Natural killer cell treated with Interleukin-12 subunit alpha and Interleukin-12 subunit beta and Interleukin-15 and Interleukin-18, amount 100 ng/mL, for 72 hours (primary cell): ENCODE data around the gene FARS2. TPM values are rescaled to one million over a fixed set of nuclear protein-coding genes. Genes with fewer than 3 reads are reported as not detected.

Experiments
- ATAC-seq, 2 donors: fragments of 150-1000 bp; cut with Tn5 transposase in 1 of 2; sonication (Bioruptor Pico), chemical (Tn5 transposase) in 1 of 2; 2 replicates each; pipeline ENCODE4 v1.10.0; 2021
- DNase-seq: peaks from one replicate; pipeline ENCODE4 v3.0.0; 2022; ENCODE audit warnings: low spot score
- H3K27ac Mint-ChIP-seq, 2 donors: 1 replicate in 1 of 2; 2 replicates in 1 of 2; pipeline ENCODE4 v1.8.0; 2022; ENCODE audit warnings: mixed read lengths in 2 of 2, mild to moderate bottlenecking in 1 of 2, moderate library complexity in 1 of 2
- H3K27me3 Mint-ChIP-seq, 2 donors: 1 replicate in 1 of 2; 2 replicates in 1 of 2; pipeline ENCODE4 v1.8.0; 2022; ENCODE audit warnings: mixed read lengths in 2 of 2
- H3K36me3 Mint-ChIP-seq: one replicate; pipeline ENCODE4 v1.8.0; 2022; ENCODE audit warnings: mixed read lengths
- H3K4me1 Mint-ChIP-seq, 2 donors: 1 replicate in 1 of 2; 2 replicates in 1 of 2; pipeline ENCODE4 v1.8.0; 2022; ENCODE audit warnings: low read depth in 2 of 2, mixed read lengths in 2 of 2, mild to moderate bottlenecking in 1 of 2
- H3K4me3 Mint-ChIP-seq: one replicate; pipeline ENCODE4 v1.8.0; 2022; ENCODE audit warnings: mixed read lengths
- H3K9me3 Mint-ChIP-seq: 2 replicates; pipeline ENCODE4 v1.8.0; 2022; ENCODE audit warnings: mixed read lengths
- total RNA-seq, 2 donors: library from RNA; stranded (reverse); gene quantifications; one replicate each; pipeline ENCODE4 v1.2.3, GENCODE V29; 2022

Gene FARS2
- total RNA-seq, 2 donors from 2014 or later: 20.4 to 41.7 TPM

- no peaks in the 10 kb centered on the region for H3K36me3 Mint-ChIP-seq
- DNase-seq (no peak), ATAC-seq (no peak)
- no peaks in the 10 kb centered on the region for H3K27me3 Mint-ChIP-seq
- H3K4me1 Mint-ChIP-seq: peaks cover 5 to 12% of the 10 kb centered on the region in 2 donors
- no peak overlapping the region for H3K27ac Mint-ChIP-seq
- H3K9me3 Mint-ChIP-seq: no peaks in the 10 kb centered on the region
- no peak overlapping the region for H3K4me3 Mint-ChIP-seq
Measured at GRCh38 chr6:5475779-5476178, 214.5 kb downstream of the FARS2 start.

GRCh38 chr6:5478380-5478779 lies 217.1 kb downstream of the FARS2 start:
- no peaks in the 10 kb centered on the region for H3K36me3 Mint-ChIP-seq

GRCh38 chr6:5481033-5481432 lies 219.7 kb downstream of the FARS2 start:
- Mint-ChIP-seq H3K27me3 (no peaks in the 10 kb centered on the region), H3K27ac (no peak overlapping the region), H3K36me3 (no peaks in the 10 kb centered on the region), H3K4me1 (peaks cover 16 to 17% of the 10 kb centered on the region in 2 donors), H3K9me3 (no peaks in the 10 kb centered on the region), H3K4me3 (no peak overlapping the region)
- DNase-seq (no peak), ATAC-seq (no peak)

More at GRCh38 chr6:5478380-5478779, 217.1 kb downstream of the FARS2 start:
- DNase-seq (no peak), ATAC-seq (no peak)
- Mint-ChIP-seq H3K27me3 (no peaks in the 10 kb centered on the region), H3K4me3 (no peak overlapping the region), H3K27ac (no peak overlapping the region), H3K4me1 (peaks cover 16 to 20% of the 10 kb centered on the region in 2 donors), H3K9me3 (no peaks in the 10 kb centered on the region)

DNA sequence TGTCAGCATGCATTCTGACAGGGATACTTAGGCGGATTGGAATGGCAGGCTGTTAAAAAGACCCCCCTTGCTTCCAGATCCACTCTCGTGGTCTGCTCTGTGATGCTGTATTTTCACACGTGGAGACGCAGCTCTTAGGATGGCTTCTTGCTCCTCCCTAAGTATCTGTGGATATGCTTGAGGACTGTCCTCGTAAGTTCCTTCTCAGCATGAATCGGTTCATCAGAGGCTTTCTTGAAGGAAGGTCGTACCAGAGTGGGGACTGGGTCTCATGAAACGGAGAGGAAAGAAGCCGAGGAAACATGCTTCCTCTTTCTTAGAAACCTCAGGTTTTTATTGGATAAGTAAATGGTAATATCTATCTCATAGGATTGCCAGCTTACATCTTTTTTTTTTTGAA lies 220.4 kb downstream of the FARS2 start:
- DNase-seq (no peak), ATAC-seq (no peak)
- Mint-ChIP-seq H3K4me3 (no peak overlapping the region), H3K27ac (no peak overlapping the region), H3K9me3 (no peaks in the 10 kb centered on the region), H3K4me1 (peaks cover 13 to 16% of the 10 kb centered on the region in 2 donors), H3K36me3 (no peaks in the 10 kb centered on the region), H3K27me3 (no peaks in the 10 kb centered on the region)

- Mint-ChIP-seq H3K27ac (no peak overlapping the region), H3K36me3 (no peaks in the 10 kb centered on the region), H3K27me3 (no peaks in the 10 kb centered on the region), H3K4me1 (peaks cover 13 to 16% of the 10 kb centered on the region in 2 donors), H3K4me3 (no peak overlapping the region), H3K9me3 (no peaks in the 10 kb centered on the region)
- ATAC-seq (no peak), DNase-seq (no peak)
Measured at GRCh38 chr6:5482619-5483018, 221.3 kb downstream of the FARS2 start.

DNA sequence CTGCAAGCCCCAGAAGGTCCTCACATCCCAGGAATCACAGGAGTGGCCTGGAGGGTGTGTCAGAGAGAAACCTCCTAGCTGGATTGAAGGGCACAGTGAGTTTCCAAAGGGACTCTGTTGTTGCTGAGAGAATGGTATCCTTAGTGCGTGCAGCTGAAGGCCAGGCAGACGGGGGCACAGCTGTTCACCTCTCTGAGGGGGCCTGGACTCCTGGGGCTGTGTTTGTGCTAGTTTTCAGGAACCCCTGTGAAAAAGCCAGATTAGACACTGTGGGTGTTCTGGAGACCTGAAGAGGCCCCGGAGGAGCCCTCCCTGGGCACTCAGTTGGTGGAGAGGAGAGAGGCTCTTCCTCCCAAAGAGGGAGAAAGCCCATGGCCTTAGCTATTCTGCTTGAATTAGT lies 223.4 kb downstream of the FARS2 start:
- H3K4me1 Mint-ChIP-seq: peaks cover 13 to 16% of the 10 kb centered on the region in 2 donors
- no peaks in the 10 kb centered on the region for H3K27me3 Mint-ChIP-seq
- no peaks in the 10 kb centered on the region for H3K36me3 Mint-ChIP-seq
- H3K9me3 Mint-ChIP-seq: no peaks in the 10 kb centered on the region
- no peak overlapping the region for H3K4me3 Mint-ChIP-seq
- ATAC-seq: no peak
- H3K27ac Mint-ChIP-seq: no peak overlapping the region
- DNase-seq: no peak

DNA sequence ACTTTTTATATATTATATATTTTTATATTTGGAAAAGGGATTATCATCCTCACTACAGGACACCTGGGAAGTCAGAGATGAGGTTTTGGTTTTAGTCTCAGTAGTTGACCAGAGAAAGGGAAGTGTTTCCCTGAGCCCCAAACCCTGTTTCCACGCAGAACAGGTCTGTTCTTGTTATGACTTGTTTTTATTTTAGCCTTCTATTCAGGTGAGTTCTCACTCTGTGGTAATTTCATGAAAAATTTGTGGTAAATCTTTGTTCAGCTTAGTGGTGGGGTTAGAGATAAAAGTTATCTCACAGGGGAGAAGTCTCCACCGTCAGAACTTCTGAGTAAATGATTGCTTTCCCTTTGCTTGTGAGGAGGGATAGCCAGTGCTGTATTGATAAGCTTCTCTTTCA lies 224.9 kb downstream of the FARS2 start:
- ATAC-seq (no peak), DNase-seq (no peak)
- peaks cover 4 to 11% of the 10 kb centered on the region in 2 donors for H3K4me1 Mint-ChIP-seq
- no peaks in the 10 kb centered on the region for H3K9me3 Mint-ChIP-seq
- no peak overlapping the region for H3K4me3 Mint-ChIP-seq
- no peak overlapping the region for H3K27ac Mint-ChIP-seq
- H3K36me3 Mint-ChIP-seq: peaks cover 1% of the 10 kb centered on the region
- H3K27me3 Mint-ChIP-seq: no peaks in the 10 kb centered on the region

GRCh38 chr6:5490501-5491069 lies 229.3 kb downstream of the FARS2 start:
- no peak overlapping the region for H3K27ac Mint-ChIP-seq
- no peak for ATAC-seq
- peaks cover 8% of the 10 kb centered on the region for H3K36me3 Mint-ChIP-seq
- H3K4me1 Mint-ChIP-seq: peaks cover 0 to 3% of the 10 kb centered on the region in 2 donors
- H3K27me3 Mint-ChIP-seq: no peaks in the 10 kb centered on the region
- H3K4me3 Mint-ChIP-seq: no peak overlapping the region
- no peaks in the 10 kb centered on the region for H3K9me3 Mint-ChIP-seq
- DNase-seq: no peak

GRCh38 chr6:5492356-5492755 lies 231.0 kb downstream of the FARS2 start:
- Mint-ChIP-seq H3K36me3 (peaks cover 8% of the 10 kb centered on the region), H3K4me1 (peaks cover 0 to 3% of the 10 kb centered on the region in 2 donors), H3K27ac (no peak overlapping the region), H3K9me3 (no peaks in the 10 kb centered on the region), H3K27me3 (no peaks in the 10 kb centered on the region), H3K4me3 (no peak overlapping the region)
- ATAC-seq (no peak), DNase-seq (no peak)

- Mint-ChIP-seq H3K4me3 (no peak overlapping the region), H3K4me1 (peaks cover 3% of the 10 kb centered on the region in 2 donors), H3K36me3 (peaks cover 8% of the 10 kb centered on the region), H3K9me3 (no peaks in the 10 kb centered on the region), H3K27ac (no peak overlapping the region), H3K27me3 (no peaks in the 10 kb centered on the region)
- no peak for DNase-seq
- ATAC-seq: no peak
Measured at GRCh38 chr6:5493806-5494205, 232.5 kb downstream of the FARS2 start.

GRCh38 chr6:5497896-5498578 lies 236.7 kb downstream of the FARS2 start:
- H3K4me3 Mint-ChIP-seq: no peak overlapping the region
- peaks cover 17 to 21% of the 10 kb centered on the region in 2 donors for H3K4me1 Mint-ChIP-seq
- H3K27me3 Mint-ChIP-seq: no peaks in the 10 kb centered on the region
- no peaks in the 10 kb centered on the region for H3K9me3 Mint-ChIP-seq
- DNase-seq: no peak
- no peaks in the 10 kb centered on the region for H3K36me3 Mint-ChIP-seq
- H3K27ac Mint-ChIP-seq: no peak overlapping the region
- no peak for ATAC-seq

DNA sequence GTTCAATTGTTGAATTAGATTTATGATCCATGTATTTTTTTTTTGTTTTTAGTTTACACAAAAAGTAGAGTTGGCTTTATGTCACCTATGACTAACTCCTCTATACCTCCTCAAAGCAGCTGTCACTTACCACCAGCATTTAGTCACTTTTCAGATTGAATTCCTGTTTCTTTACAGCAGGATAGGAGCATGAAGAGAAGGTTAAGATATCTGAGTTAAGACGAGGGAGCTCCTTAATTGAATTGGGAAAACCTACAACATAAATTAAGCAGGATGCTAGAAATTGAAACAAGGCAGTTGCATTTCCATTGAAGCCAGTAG lies 237.2 kb downstream of the FARS2 start:
- Mint-ChIP-seq H3K36me3 (no peaks in the 10 kb centered on the region), H3K4me1 (peaks cover 17 to 21% of the 10 kb centered on the region in 2 donors), H3K9me3 (no peaks in the 10 kb centered on the region), H3K27me3 (no peaks in the 10 kb centered on the region), H3K4me3 (peak overlapping the region; percentile 21), H3K27ac (no peak overlapping the region)
- ATAC-seq (no peak), DNase-seq (no peak)

DNA sequence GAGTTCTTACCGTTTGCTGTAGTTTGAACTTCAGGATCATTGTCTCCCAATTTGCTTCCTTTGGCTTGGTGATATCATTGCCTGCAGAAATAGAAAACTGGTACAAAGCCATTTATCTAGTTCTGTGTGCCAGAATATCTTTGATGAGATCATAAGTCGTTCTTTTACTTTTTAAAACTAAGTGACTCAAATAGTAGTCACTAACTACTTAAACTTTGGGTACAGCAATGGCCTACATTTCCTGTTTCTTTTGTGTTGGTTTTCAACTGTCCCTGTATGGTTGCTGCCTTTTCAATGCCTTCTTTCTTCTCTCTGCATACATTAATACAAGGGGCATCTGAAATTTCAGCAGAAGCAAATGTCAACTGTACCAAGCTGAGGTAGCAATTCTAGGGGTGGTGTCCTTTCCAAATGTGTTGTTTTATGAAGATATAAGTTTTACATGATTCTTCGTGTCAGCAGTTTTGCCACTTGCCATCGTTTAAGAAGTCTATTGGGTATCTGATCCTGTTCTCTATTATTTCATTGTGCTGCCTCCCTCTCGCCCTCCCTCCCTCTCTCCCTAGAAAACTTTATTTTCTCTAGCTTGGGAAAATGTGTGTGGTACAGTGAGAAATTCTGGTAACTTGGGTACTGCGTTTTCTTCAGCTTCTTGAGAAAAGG lies 238.5 kb downstream of the FARS2 start:
- Mint-ChIP-seq H3K9me3 (no peaks in the 10 kb centered on the region), H3K4me1 (peaks cover 13 to 21% of the 10 kb centered on the region in 2 donors), H3K27me3 (no peaks in the 10 kb centered on the region), H3K4me3 (peak overlapping the region; percentile 4), H3K36me3 (no peaks in the 10 kb centered on the region), H3K27ac (no peak overlapping the region)
- DNase-seq: no peak
- ATAC-seq: no peak

DNA sequence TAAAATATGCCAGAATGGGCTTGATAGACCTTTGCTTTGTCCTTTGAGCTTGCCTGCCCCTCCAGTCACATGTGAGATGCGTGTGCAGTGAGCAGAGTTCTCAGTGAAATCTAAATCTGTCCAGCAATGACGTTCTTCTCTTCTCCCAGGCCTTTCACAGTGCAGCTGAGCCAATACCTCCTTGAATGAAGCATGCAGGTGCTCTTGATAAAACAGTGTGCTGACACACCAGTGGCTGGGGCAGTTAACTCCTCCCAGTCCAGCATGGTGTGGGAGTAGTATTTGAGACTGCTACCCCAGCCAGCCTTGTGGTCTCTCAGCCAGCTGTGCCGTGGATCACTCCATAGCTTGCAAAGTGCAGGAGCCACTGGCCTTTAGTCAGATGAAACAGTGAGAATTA lies 240.5 kb downstream of the FARS2 start:
- H3K4me1 Mint-ChIP-seq: peaks cover 22 to 37% of the 10 kb centered on the region in 2 donors
- ATAC-seq (no peak), DNase-seq (no peak)
- no peak overlapping the region for H3K4me3 Mint-ChIP-seq
- H3K36me3 Mint-ChIP-seq: no peaks in the 10 kb centered on the region
- no peaks in the 10 kb centered on the region for H3K27me3 Mint-ChIP-seq
- H3K9me3 Mint-ChIP-seq: no peaks in the 10 kb centered on the region
- no peak overlapping the region for H3K27ac Mint-ChIP-seq
